ENCODE results near the gene DR1.

GRCh38 chr1:93362237-93362636 lies 16.5 kb downstream of the DR1 start:
- TF ChIP-seq EZH2 (IDR thresholded peaks at IDR 0.05; ENCODE audit: borderline replicate concordance, low read depth, low read length, severe bottlenecking) (no peak), CTCF (IDR thresholded peaks at IDR 0.05; ENCODE audit: borderline replicate concordance, extremely low read depth, low read length, poor library complexity, severe bottlenecking) (no peak)
